Loucy (cell line): ENCODE measurements around the gene B4GALT2.

ENCODE experiments used
- H2AFZ ChIP-seq: fragments of 200-600 bp; sonication (generic); 2 replicates; pipeline ENCODE4 v1.6.0; 2016; ENCODE audit warnings: antibody characterized with exemption, mild to moderate bottlenecking, low read length, moderate library complexity
- H3F3A ChIP-seq: fragments of 200-600 bp; 2 replicates; pipeline ENCODE4 v1.6.0; 2016; ENCODE audit warnings: antibody characterized with exemption, low read depth, mild to moderate bottlenecking
- H3K27me3 ChIP-seq: fragments of 200-600 bp; sonication (generic); 2 replicates; pipeline ENCODE4 v1.6.1; 2014; ENCODE audit warnings: low read length, mild to moderate bottlenecking; ENCODE audit not compliant: insufficient read depth, poor library complexity, severe bottlenecking
- H3K36me3 ChIP-seq: fragments of 200-600 bp; sonication (generic); 2 replicates; pipeline ENCODE4 v1.6.1; 2016; ENCODE audit warnings: low read length; ENCODE audit not compliant: insufficient read depth
- H3K4me1 ChIP-seq: fragments of 200-600 bp; sonication (generic); 2 replicates; pipeline ENCODE4 v1.5.1; 2014; ENCODE audit warnings: low read length, mild to moderate bottlenecking; ENCODE audit not compliant: insufficient read depth, poor library complexity, severe bottlenecking
- H3K4me2 ChIP-seq: fragments of 200-600 bp; sonication (generic); 2 replicates; pipeline ENCODE4 v1.6.0; 2014; ENCODE audit warnings: antibody characterized with exemption, low read length, low read depth, mild to moderate bottlenecking; ENCODE audit not compliant: poor library complexity, severe bottlenecking
- H3K4me3 ChIP-seq: fragments of 200-600 bp; sonication (generic); 2 replicates; pipeline ENCODE4 v1.5.1; 2014; ENCODE audit warnings: low read length, mild to moderate bottlenecking, mixed read lengths; ENCODE audit not compliant: poor library complexity, severe bottlenecking
- H3K79me2 ChIP-seq: fragments of 200-600 bp; sonication (generic); 2 replicates; pipeline ENCODE4 v1.6.1; 2014; ENCODE audit warnings: low read length; ENCODE audit not compliant: insufficient read depth
- H3K9ac ChIP-seq: fragments of 200-600 bp; sonication (generic); 2 replicates; pipeline ENCODE4 v1.6.0; 2014; ENCODE audit warnings: mild to moderate bottlenecking, low read depth, low read length, moderate library complexity; ENCODE audit not compliant: poor library complexity, severe bottlenecking
- H3K9me2 ChIP-seq: fragments of 200-600 bp; sonication (generic); replicated peaks from 2 replicates; pipeline ENCODE4 v1.6.1; 2016; ENCODE audit warnings: low read depth, low read length, mixed read lengths
- H3K9me3 ChIP-seq: fragments of 200-600 bp; sonication (generic); 2 replicates; pipeline ENCODE4 v1.6.1; 2014; ENCODE audit warnings: mild to moderate bottlenecking, antibody characterized with exemption, low read length, low read depth; ENCODE audit not compliant: insufficient read depth
- H4K20me1 ChIP-seq: fragments of 200-600 bp; sonication (generic); 2 replicates; pipeline ENCODE4 v1.6.0; 2014; ENCODE audit warnings: antibody characterized with exemption, low read length, mild to moderate bottlenecking; ENCODE audit not compliant: insufficient read depth, poor library complexity, severe bottlenecking
- CTCF ChIP-seq: fragments of 200-600 bp; sonication (generic); conservative IDR thresholded peaks from 2 replicates; pipeline ENCODE4 v1.5.1; 2014; ENCODE audit warnings: mild to moderate bottlenecking, antibody characterized with exemption, low read length
- EZH2phosphoT487 ChIP-seq: fragments of 200-600 bp; IDR thresholded peaks from 2 replicates; pipeline ENCODE4 v1.6.1; 2018; ENCODE audit warnings: antibody characterized with exemption, mild to moderate bottlenecking, moderate library complexity, borderline replicate concordance

The B4GALT2 gene

DNA sequence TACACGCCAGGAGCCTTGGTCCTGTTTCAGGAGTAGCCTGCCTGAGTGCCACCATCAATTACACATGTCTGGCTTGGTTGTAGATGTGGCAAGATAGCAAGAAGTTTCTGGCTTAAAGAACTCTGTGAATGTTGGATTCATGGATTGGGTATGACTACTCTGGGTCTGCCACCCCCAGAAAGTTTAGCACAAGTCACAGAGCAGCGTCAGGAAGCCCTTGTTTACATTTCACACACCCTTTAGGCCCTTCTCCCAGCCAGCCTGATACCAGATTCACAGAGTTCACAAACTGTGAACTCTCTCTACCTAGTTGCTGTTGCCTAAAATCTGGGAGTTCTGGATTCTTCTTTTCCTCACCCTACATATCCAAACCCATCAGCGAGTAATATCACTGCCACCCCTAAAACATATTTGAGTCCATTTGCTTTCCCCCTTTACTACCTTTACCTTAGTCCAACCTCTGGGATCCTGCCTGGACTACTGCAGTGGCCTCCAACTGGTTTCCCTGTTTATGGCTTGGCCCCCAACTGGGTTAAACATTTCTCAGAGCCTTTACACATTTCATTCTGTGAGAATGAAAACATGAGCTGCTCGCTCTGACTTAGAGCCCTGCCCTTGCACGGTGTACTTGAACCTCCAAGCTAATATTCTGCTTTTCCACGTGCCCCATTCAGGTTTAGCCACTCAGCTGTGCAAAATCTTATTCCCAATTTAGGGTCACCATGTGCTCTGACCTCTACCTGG, 8.3 kb downstream of the B4GALT2 start:
- Histone ChIP-seq H3K9me3 (no peaks in the 10 kb centered on the region), H3K9me2 (no peaks in the 10 kb centered on the region), H3K27me3 (no peaks in the 10 kb centered on the region), H3K4me3 (no peak overlapping the region), H3K4me2 (no peak overlapping the region), H3K79me2 (no peaks in the 10 kb centered on the region), H3F3A (no peaks in the 10 kb centered on the region), H3K9ac (no peak overlapping the region), H2AFZ (no peak overlapping the region), H3K36me3 (no peaks in the 10 kb centered on the region; the same call in 1 of the 2 replicates), H4K20me1 (no peaks in the 10 kb centered on the region), H3K4me1 (peaks cover 4% of the 10 kb centered on the region)
- TF ChIP-seq CTCF, result no peak

- peak; percentile 37 for TF ChIP-seq CTCF
- TF ChIP-seq EZH2phosphoT487, result no peak
- H2AFZ ChIP-seq, result peak overlapping the region; percentile 96; the same call in 1 of the 2 replicates
- H3F3A ChIP-seq, result no peaks in the 10 kb centered on the region
Observed at GRCh38 chr1:43990271-43991199, 11.5 kb downstream of the B4GALT2 start.

DNA sequence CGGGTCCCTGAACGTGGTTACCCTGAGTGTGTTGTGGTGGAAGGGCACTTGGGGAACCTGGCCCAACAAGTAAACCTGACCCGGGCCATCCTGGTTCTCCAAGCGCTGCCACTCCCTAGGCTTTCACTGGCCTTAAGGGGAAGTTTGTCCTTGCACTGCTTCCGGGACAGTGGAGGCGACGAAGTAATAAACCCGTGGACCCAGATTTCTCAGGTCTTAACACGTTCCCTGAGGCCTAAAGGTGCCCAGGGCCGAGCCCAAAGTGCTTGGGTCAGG, 12.1 kb downstream of the B4GALT2 start:
- no peaks in the 10 kb centered on the region for H4K20me1 ChIP-seq
- peak overlapping the region; percentile 61 for H3K9ac ChIP-seq
- no peaks in the 10 kb centered on the region for H3K9me2 ChIP-seq
- H3K27me3 ChIP-seq, result no peaks in the 10 kb centered on the region
- TF ChIP-seq EZH2phosphoT487, result no peak
- TF ChIP-seq CTCF, result no peak
- no peaks in the 10 kb centered on the region for H3F3A ChIP-seq
- no peaks in the 10 kb centered on the region for H3K9me3 ChIP-seq
- peak overlapping the region; percentile 96; the same call in 1 of the 2 replicates for H2AFZ ChIP-seq
- H3K36me3 ChIP-seq, result no peaks in the 10 kb centered on the region
- H3K79me2 ChIP-seq, result no peaks in the 10 kb centered on the region
- peak overlapping the region; percentile 74 for H3K4me3 ChIP-seq
- H3K4me2 ChIP-seq, result peak overlapping the region; percentile 75
- H3K4me1 ChIP-seq, result peaks cover 10% of the 10 kb centered on the region

More at GRCh38 chr1:43990271-43991199, 11.5 kb downstream of the B4GALT2 start:
- H3K9me3 ChIP-seq, result no peaks in the 10 kb centered on the region
- peak overlapping the region; percentile 61 for H3K9ac ChIP-seq
- H3K79me2 ChIP-seq, result no peaks in the 10 kb centered on the region
- H3K4me3 ChIP-seq, result peak overlapping the region; percentile 74
- H3K4me1 ChIP-seq, result peaks cover 10% of the 10 kb centered on the region
- H3K4me2 ChIP-seq, result peak overlapping the region; percentile 75
- no peaks in the 10 kb centered on the region; the same call in 1 of the 2 replicates for H3K36me3 ChIP-seq
- no peaks in the 10 kb centered on the region for H4K20me1 ChIP-seq
- H3K27me3 ChIP-seq, result no peaks in the 10 kb centered on the region
- no peaks in the 10 kb centered on the region for H3K9me2 ChIP-seq
